Neural progenitor cell (in vitro differentiated cells): Measurements from ENCODE around the gene FRAS1. TPM values are rescaled to one million over a fixed set of nuclear protein-coding genes. Genes with fewer than 3 reads are reported as not detected.

Experiments
- DNase-seq: peaks from one replicate; pipeline ENCODE4 v3.0.0-alpha.2; 2016; ENCODE audit warnings: low spot score
- H2AFZ ChIP-seq: fragments of 200-600 bp; sonication (generic); replicated peaks from 2 replicates; pipeline ENCODE4 v1.6.1; 2016; ENCODE audit warnings: antibody characterized with exemption
- H3F3A ChIP-seq: fragments of 200-600 bp; sonication (generic); 2 replicates; pipeline ENCODE4 v1.6.1; 2016; ENCODE audit warnings: antibody characterized with exemption, low read depth
- H3K27ac ChIP-seq: fragments of 200-600 bp; sonication (generic); 2 replicates; pipeline ENCODE4 v1.5.1; 2016; ENCODE audit warnings: mild to moderate bottlenecking
- H3K27me3 ChIP-seq: fragments of 200-600 bp; sonication (generic); 2 replicates; pipeline ENCODE4 v1.6.1; 2016; ENCODE audit warnings: mild to moderate bottlenecking, moderate library complexity
- H3K36me3 ChIP-seq: fragments of 200-600 bp; sonication (generic); 2 replicates; pipeline ENCODE4 v1.5.1; 2016
- H3K4me1 ChIP-seq: fragments of 200-600 bp; sonication (generic); 2 replicates; pipeline ENCODE4 v1.6.1; 2016; ENCODE audit warnings: mixed run types
- H3K4me2 ChIP-seq: fragments of 200-600 bp; sonication (generic); 2 replicates; pipeline ENCODE4 v1.6.1; 2016
- H3K4me3 ChIP-seq: fragments of 200-600 bp; sonication (generic); 2 replicates; pipeline ENCODE4 v1.5.1; 2016
- H3K79me2 ChIP-seq: fragments of 200-600 bp; sonication (generic); 2 replicates; pipeline ENCODE4 v1.6.1; 2016; ENCODE audit warnings: low read depth
- H3K9ac ChIP-seq: fragments of 200-600 bp; sonication (generic); 2 replicates; pipeline ENCODE4 v1.6.1; 2016
- H3K9me3 ChIP-seq: fragments of 200-600 bp; sonication (generic); 2 replicates; pipeline ENCODE4 v1.5.1; 2016; ENCODE audit warnings: low read depth
- H4K20me1 ChIP-seq: fragments of 200-600 bp; sonication (generic); 2 replicates; pipeline ENCODE4 v1.6.1; 2016; ENCODE audit warnings: low read depth
- H3K27ac Mint-ChIP-seq: 3 replicates; pipeline ENCODE4 v1.8.0; 2021; ENCODE audit warnings: mixed read lengths
- H3K27me3 Mint-ChIP-seq: 2 replicates; pipeline ENCODE4 v1.8.0; 2022; ENCODE audit warnings: low read depth, mild to moderate bottlenecking, inconsistent platforms, moderate library complexity, mixed read lengths; ENCODE audit not compliant: insufficient read depth
- H3K36me3 Mint-ChIP-seq: 3 replicates; pipeline ENCODE4 v1.8.0; 2021; ENCODE audit warnings: mixed read lengths
- H3K4me1 Mint-ChIP-seq: 3 replicates; pipeline ENCODE4 v1.8.0; 2021; ENCODE audit warnings: mixed read lengths
- H3K4me3 Mint-ChIP-seq: 3 replicates; pipeline ENCODE4 v1.8.0; 2021; ENCODE audit warnings: mild to moderate bottlenecking, moderate library complexity, mixed read lengths
- H3K9me3 Mint-ChIP-seq: 3 replicates; pipeline ENCODE4 v1.8.0; 2020; ENCODE audit warnings: mixed read lengths
- CTCF ChIP-seq: fragments of 200-600 bp; sonication (generic); IDR thresholded peaks from 2 replicates; pipeline ENCODE4 v1.5.1; 2017; ENCODE audit warnings: antibody characterized with exemption, mild to moderate bottlenecking
- EZH2phosphoT487 ChIP-seq: fragments of 200-600 bp; sonication (generic); IDR thresholded peaks from 2 replicates; pipeline ENCODE4 v1.6.1; 2017; ENCODE audit warnings: antibody characterized with exemption
- small RNA-seq: library from RNA; depleted of rRNA; stranded (forward); fragments of <200 nt; gene quantifications from one replicate; pipeline ENCODE3, GENCODE V24; 2015
- total RNA-seq: library from RNA; depleted of rRNA; stranded (reverse); fragments of >200 nt; gene quantifications from 2 replicates; pipeline ENCODE4 v1.2.3, GENCODE V29; 2015; ENCODE audit warnings: low replicate concordance

Gene FRAS1
- total RNA-seq, 1 donor from 2014 or later, result 21.3 TPM

- Histone ChIP-seq H3F3A (no peaks in the 10 kb centered on the region), H3K4me2 (no peak overlapping the region), H3K79me2 (no peaks in the 10 kb centered on the region), H3K4me3 (no peak overlapping the region), H3K27ac (no peak overlapping the region), H3K9ac (no peak overlapping the region), H2AFZ (peak overlapping the region; percentile 23), H3K27me3 (no peaks in the 10 kb centered on the region), H4K20me1 (no peaks in the 10 kb centered on the region), H3K4me1 (no peaks in the 10 kb centered on the region), H3K9me3 (no peaks in the 10 kb centered on the region), H3K36me3 (no peaks in the 10 kb centered on the region)
- DNase-seq, result peak; percentile 19
- no peak for TF ChIP-seq EZH2phosphoT487
- peak; percentile 55 for TF ChIP-seq CTCF
- no peak overlapping the region for H3K27ac Mint-ChIP-seq
- H3K36me3 Mint-ChIP-seq, result peaks cover 2% of the 10 kb centered on the region
- peaks cover 7% of the 10 kb centered on the region for H3K4me1 Mint-ChIP-seq
- peaks cover 2% of the 10 kb centered on the region for H3K9me3 Mint-ChIP-seq
- peaks cover 3% of the 10 kb centered on the region for H3K27me3 Mint-ChIP-seq
- H3K4me3 Mint-ChIP-seq, result no peak overlapping the region
These were observed 535.1 kb downstream of the FRAS1 start for GRCh38 chr4:78592088-78592783.

Small RNA genes lying within 50 kb of the gene (small RNA-seq; reads per million reads assigned to genes)
- not detected for gene AC114801.3

Other genes starting within 250 kb of the FRAS1 start
- gene CNOT6L, start 238.0 kb upstream of the FRAS1 start, total RNA-seq, result 6.0 and 7.5 TPM in 2 replicates
- 28.8 and 48.5 TPM in 2 replicates for gene MRPL1, start 194.5 kb upstream of the FRAS1 start, total RNA-seq